Upper lobe of left lung (tissue), 6 donors: ENCODE data around the gene LYPD6B. TPM values are rescaled to one million over a fixed set of nuclear protein-coding genes. Genes with fewer than 3 reads are reported as not detected.

Experiments
- ATAC-seq, 2 donors: fragments of 200-7000 bp; cut with Tn5 transposase; one replicate each; pipeline ENCODE4 v1.9.1; 2022; ENCODE audit warnings: mild to moderate bottlenecking in 2 of 2, moderate library complexity in 2 of 2; ENCODE audit not compliant: low FRiP score in 2 of 2
- DNase-seq, 2 donors: peaks; one replicate each; pipeline ENCODE4 v3.0.0-alpha.2; 2019 to 2020
- H3K27ac ChIP-seq, 4 donors: fragments of 200-600 bp; sonication (generic); one replicate each; pipeline ENCODE4 v1.5.1; 2016 to 2019
- H3K27me3 ChIP-seq, 4 donors: fragments of 200-600 bp; sonication (generic); one replicate each; pipeline ENCODE4 v1.5.1; 2017 to 2019
- H3K36me3 ChIP-seq, 4 donors: fragments of 200-600 bp; sonication (generic); one replicate each; pipeline ENCODE4 v1.5.1; 2016 to 2019
- H3K4me1 ChIP-seq, 4 donors: fragments of 200-600 bp; sonication (generic); one replicate each; pipeline ENCODE4 v1.5.1; 2018 to 2019
- H3K4me3 ChIP-seq, 4 donors: fragments of 200-600 bp; sonication (generic); one replicate each; pipeline ENCODE4 v1.5.1; 2017 to 2019; ENCODE audit warnings: mild to moderate bottlenecking in 2 of 4, moderate library complexity in 1 of 4
- H3K9me3 ChIP-seq, 4 donors: fragments of 200-600 bp; sonication (generic); one replicate each; pipeline ENCODE4 v1.5.1; 2018 to 2019
- CTCF ChIP-seq, 6 experiments: fragments of 450-650 bp in 4 of 6; fragments of 200-600 bp in 2 of 6; sonication (generic) in 2 of 6; IDR thresholded peaks; one replicate each; pipeline ENCODE4 v1.5.1; 2016 to 2019; ENCODE audit warnings: antibody characterized with exemption in 6 of 6
- EP300 ChIP-seq, 4 donors: sonication (generic); formaldehyde crosslinking; IDR thresholded peaks; one replicate each; pipeline ENCODE4 v1.5.1; 2017; ENCODE audit warnings: antibody characterized with exemption in 4 of 4, control low read depth in 2 of 4
- POLR2A ChIP-seq, 4 donors: fragments of 450-650 bp; IDR thresholded peaks; one replicate each; pipeline ENCODE4 v1.5.1; 2016 to 2017; ENCODE audit warnings: antibody characterized with exemption in 4 of 4, mild to moderate bottlenecking in 2 of 4
- POLR2AphosphoS5 ChIP-seq, 2 donors: sonication (generic); formaldehyde crosslinking; IDR thresholded peaks; one replicate each; pipeline ENCODE4 v1.5.1; 2017; ENCODE audit warnings: antibody characterized with exemption in 2 of 2
- WGBS, 2 donors: methylation state at CpG; one replicate each; pipeline ENCODE4 v1.1.5; 2017 to 2018; 5-methylcytosine and 5-hydroxymethylcytosine counted together
- total RNA-seq, 6 donors: library from RNA; depleted of rRNA in 4 of 6; stranded (reverse); fragments of >200 nt in 4 of 6; gene quantifications; one replicate each; pipeline versions ENCODE4 v1.1.0 to v1.2.1, GENCODE V29; 2016 to 2021
- donor health status: DM: no; HTN: no; CAD: no; lungs with moderate emphysema.
- donor health status: DM: no; HTN: yes; CAD: no; lungs with severe emphysema.

Gene LYPD6B
- total RNA-seq, 6 donors from 2014 or later: 0.43 to 6.7 (median 1.1) TPM; not detected in 2

GRCh38 chr2:149104221-149104620, 65.7 kb downstream of the LYPD6B start:
- H3K4me1 ChIP-seq: no peaks in the 10 kb centered on the region
- no peak overlapping the region for H3K4me3 ChIP-seq
- no peaks in the 10 kb centered on the region for H3K27me3 ChIP-seq
- WGBS, 2 donors: 50 to 100% methylated on average over 1 of the region's 1 CpG
- no peak for TF ChIP-seq EP300 (IDR thresholded peaks at IDR 0.05)
- TF ChIP-seq POLR2AphosphoS5 (IDR thresholded peaks at IDR 0.05): no peak
- DNase-seq (no peak), ATAC-seq (no peak)
- no peaks in the 10 kb centered on the region for H3K36me3 ChIP-seq
- no peaks in the 10 kb centered on the region for H3K9me3 ChIP-seq
- no peak overlapping the region for H3K27ac ChIP-seq

- ATAC-seq (no peak), DNase-seq (no peak)
- H3K4me1 ChIP-seq: no peaks in the 10 kb centered on the region
- no peaks in the 10 kb centered on the region for H3K36me3 ChIP-seq
- H3K9me3 ChIP-seq: no peaks in the 10 kb centered on the region
- H3K4me3 ChIP-seq: no peak overlapping the region
- H3K27ac ChIP-seq: no peak overlapping the region
- TF ChIP-seq POLR2A (IDR thresholded peaks at IDR 0.05) (no peak), POLR2AphosphoS5 (IDR thresholded peaks at IDR 0.05) (no peak), CTCF (IDR thresholded peaks at IDR 0.05) (no peak), EP300 (IDR thresholded peaks at IDR 0.05) (no peak)
- 82 to 83% methylated on average over 1 of the region's 1 CpG for WGBS, 2 donors
- no peaks in the 10 kb centered on the region for H3K27me3 ChIP-seq
These were observed 73.6 kb downstream of the LYPD6B start for GRCh38 chr2:149112068-149112467.

DNA sequence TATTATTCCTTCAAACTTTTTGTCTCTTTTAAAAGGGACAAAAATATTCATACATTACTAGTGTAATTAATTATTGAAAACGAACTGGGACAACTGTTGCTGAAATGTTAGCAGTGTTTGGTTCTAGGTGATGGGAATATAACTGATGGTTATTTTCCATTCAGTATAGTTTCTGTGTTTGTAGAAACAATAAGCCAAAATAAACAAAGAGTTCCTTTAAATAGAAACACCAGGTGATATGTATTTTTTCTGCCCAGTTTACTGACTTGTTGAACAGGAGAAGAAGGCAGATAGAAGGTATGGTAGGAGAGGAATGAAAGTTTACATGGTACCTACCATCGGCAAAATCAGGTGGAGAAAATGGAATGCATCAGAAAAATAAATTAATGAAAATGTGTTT, 74.2 kb downstream of the LYPD6B start:
- ATAC-seq (no peak), DNase-seq (no peak)
- Histone ChIP-seq H3K4me3 (no peak overlapping the region), H3K4me1 (no peaks in the 10 kb centered on the region), H3K27me3 (no peaks in the 10 kb centered on the region), H3K27ac (no peak overlapping the region), H3K36me3 (no peaks in the 10 kb centered on the region), H3K9me3 (no peaks in the 10 kb centered on the region)
- 78 to 80% methylated on average over 2 of the region's 2 CpGs for WGBS, 2 donors
- no peak for TF ChIP-seq POLR2AphosphoS5 (IDR thresholded peaks at IDR 0.05)
- TF ChIP-seq EP300 (IDR thresholded peaks at IDR 0.05): no peak
- no peak for TF ChIP-seq POLR2A (IDR thresholded peaks at IDR 0.05)
- no peak for TF ChIP-seq CTCF (IDR thresholded peaks at IDR 0.05)

GRCh38 chr2:149115781-149116180, 77.3 kb downstream of the LYPD6B start:
- H3K4me1 ChIP-seq: no peaks in the 10 kb centered on the region
- TF ChIP-seq EP300 (IDR thresholded peaks at IDR 0.05) (no peak), CTCF (IDR thresholded peaks at IDR 0.05) (no peak), POLR2A (IDR thresholded peaks at IDR 0.05) (no peak), POLR2AphosphoS5 (IDR thresholded peaks at IDR 0.05) (no peak)
- no peaks in the 10 kb centered on the region for H3K27me3 ChIP-seq
- no peak for DNase-seq
- 87 to 91% methylated on average over 5 of the region's 5 CpGs for WGBS, 2 donors
- H3K4me3 ChIP-seq: no peak overlapping the region
- H3K9me3 ChIP-seq: no peaks in the 10 kb centered on the region
- no peak for ATAC-seq
- H3K27ac ChIP-seq: no peak overlapping the region
- H3K36me3 ChIP-seq: no peaks in the 10 kb centered on the region

DNA sequence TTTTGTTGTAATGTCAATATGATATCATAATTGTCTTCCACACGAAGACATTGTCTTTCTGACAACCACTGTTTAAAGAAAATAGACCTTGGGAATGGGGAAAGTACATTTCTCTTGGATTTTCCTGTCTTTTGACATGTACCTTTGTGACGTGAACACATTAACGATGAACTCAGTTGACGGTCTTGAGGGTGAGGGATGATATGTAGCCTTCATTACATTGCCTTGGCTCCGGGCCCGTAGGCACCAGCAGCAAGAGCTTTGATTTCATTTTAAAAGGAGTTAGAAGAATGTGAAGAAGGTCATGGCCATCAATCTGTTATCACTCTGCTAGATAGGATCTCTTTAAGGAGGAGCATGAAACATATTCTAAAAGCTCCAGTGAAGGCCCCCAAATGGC, 80.9 kb downstream of the LYPD6B start:
- Histone ChIP-seq H3K4me3 (no peak overlapping the region), H3K4me1 (no peaks in the 10 kb centered on the region), H3K9me3 (no peaks in the 10 kb centered on the region), H3K27ac (no peak overlapping the region), H3K36me3 (no peaks in the 10 kb centered on the region), H3K27me3 (no peaks in the 10 kb centered on the region)
- no peak for TF ChIP-seq EP300 (IDR thresholded peaks at IDR 0.05)
- no peak for TF ChIP-seq CTCF (IDR thresholded peaks at IDR 0.05)
- TF ChIP-seq POLR2AphosphoS5 (IDR thresholded peaks at IDR 0.05): no peak
- TF ChIP-seq POLR2A (IDR thresholded peaks at IDR 0.05): no peak
- ATAC-seq (no peak), DNase-seq (no peak)
- 66 to 84% methylated on average over 6 of the region's 6 CpGs for WGBS, 2 donors
